GM18951 (cell line): ENCODE results near the gene TGIF2.

ENCODE experiments used
- POLR2A ChIP-seq: IDR thresholded peaks from 4 replicates; pipeline ENCODE4 v1.6.1; 2011; ENCODE audit warnings: mild to moderate bottlenecking; ENCODE audit not compliant: insufficient read length, insufficient read depth; ENCODE audit errors: extremely low read depth
- in situ Hi-C: fragments of 300-500 bp; cut with MboI; formaldehyde crosslinking; loops from one replicate; pipeline ENCODE4 v1.12.0; 2022; ENCODE audit warnings: low sequenced_read_pairs, mixed read lengths, inconsistent platforms; ENCODE audit not compliant: unreplicated experiment

Gene TGIF2

GRCh38 chr20:36578356-36579041 is 5.1 kb downstream of the TGIF2 start:
- TF ChIP-seq POLR2A: no peak
- in situ Hi-C loops: no loop called here

GRCh38 chr20:36579996-36580545 is 6.7 kb downstream of the TGIF2 start:
- no peak for TF ChIP-seq POLR2A
- in situ Hi-C loops: no loop called here

GRCh38 chr20:36582322-36582721 is 8.9 kb downstream of the TGIF2 start:
- TF ChIP-seq POLR2A: no peak
- in situ Hi-C loops: no loop called here

GRCh38 chr20:36582821-36583220 is 9.4 kb downstream of the TGIF2 start:
- TF ChIP-seq POLR2A: no peak
- in situ Hi-C loops: no loop called here

DNA sequence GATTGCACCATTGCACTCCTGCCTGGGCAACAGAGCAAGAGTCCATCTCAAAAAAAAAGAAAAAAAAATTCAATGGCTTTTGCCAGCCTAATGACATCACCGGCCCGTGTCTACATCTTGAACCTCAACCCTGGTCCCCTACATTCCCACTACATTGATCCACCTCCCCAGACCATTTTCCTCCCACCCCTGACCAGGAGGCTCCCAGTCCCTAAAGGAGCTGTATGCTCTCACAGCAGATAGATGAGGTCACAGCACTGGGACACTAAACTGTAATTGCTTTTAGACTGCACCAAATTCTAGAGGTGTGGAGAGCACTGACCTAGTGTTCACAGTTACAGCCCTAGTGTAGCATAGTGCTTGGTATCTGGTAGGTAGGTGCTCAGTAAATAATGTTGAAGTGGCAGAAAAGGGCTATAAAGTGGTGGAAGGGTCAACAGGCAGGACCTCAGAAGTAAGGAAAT is 10.7 kb downstream of the TGIF2 start:
- in situ Hi-C loops: no loop called here
- TF ChIP-seq POLR2A: no peak

- in situ Hi-C loops: no loop called here
Measured at GRCh38 chr20:36585410-36586125, 12.2 kb downstream of the TGIF2 start.

GRCh38 chr20:36587388-36588070 is 14.1 kb downstream of the TGIF2 start:
- no peak for TF ChIP-seq POLR2A
- in situ Hi-C loops: no loop called here

More at GRCh38 chr20:36585410-36586125, 12.2 kb downstream of the TGIF2 start:
- TF ChIP-seq POLR2A: no peak

- in situ Hi-C loops: no loop called here
Measured at GRCh38 chr20:36591281-36591680, 17.9 kb downstream of the TGIF2 start.

GRCh38 chr20:36591854-36592641 is 18.7 kb downstream of the TGIF2 start:
- in situ Hi-C loops: no loop called here

More at GRCh38 chr20:36591281-36591680, 17.9 kb downstream of the TGIF2 start:
- no peak for TF ChIP-seq POLR2A

DNA sequence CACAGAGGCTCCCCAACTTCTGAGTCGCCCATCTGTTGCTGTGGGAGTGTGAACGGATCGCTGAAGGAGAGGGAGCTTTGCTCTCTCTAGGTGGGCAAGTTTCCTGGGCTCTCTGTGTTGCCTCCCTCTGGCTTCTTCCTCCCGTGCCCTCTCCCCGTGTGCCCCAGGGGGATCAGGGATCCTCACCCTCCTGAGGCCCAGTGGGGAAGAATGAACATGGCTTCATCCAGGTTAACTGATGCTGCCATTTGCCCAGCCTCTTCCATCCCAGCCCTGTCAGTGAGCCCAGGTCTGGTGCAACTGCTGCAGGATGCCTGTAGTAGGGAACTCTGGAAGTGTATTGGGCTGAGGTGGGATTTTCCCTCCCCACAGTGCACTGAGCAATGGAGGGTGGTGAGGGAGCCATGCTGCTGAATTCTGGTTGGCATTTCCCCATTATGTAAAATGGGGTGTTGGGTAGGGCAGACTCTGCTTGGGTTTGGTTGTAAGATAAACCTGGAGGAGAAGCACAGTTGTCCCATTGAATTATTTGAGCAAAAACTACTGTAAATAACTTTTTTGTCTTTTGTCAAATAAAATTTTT is 20.0 kb downstream of the TGIF2 start:
- TF ChIP-seq POLR2A: no peak
- in situ Hi-C loops: no loop called here

More at GRCh38 chr20:36591854-36592641, 18.7 kb downstream of the TGIF2 start:
- TF ChIP-seq POLR2A: no peak

DNA sequence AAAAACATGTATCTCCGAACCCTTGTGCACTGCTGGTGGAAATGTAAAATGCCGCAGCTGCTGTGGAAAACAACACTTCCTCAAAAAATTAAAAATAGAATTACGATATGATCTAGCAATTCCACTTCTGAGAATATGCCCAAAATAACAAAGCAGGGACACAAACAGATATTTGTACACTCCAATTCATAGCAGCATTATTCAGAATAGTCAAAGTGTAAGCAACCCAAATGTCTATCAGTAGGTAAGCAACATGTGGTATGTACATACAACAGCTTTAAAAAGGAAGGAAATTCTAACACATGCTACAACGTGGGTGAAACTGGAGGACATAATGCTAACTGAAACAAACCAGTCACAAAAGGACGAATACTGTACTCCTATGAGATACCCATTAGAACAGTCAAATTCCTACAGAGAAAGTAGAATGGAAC is 26.5 kb downstream of the TGIF2 start:
- TF ChIP-seq POLR2A: no peak
- in situ Hi-C loops: loop anchor here (25.0 kb wide), 1 partner anchor 287 kb away; the partner anchor contains the start of gene TLDC2

DNA sequence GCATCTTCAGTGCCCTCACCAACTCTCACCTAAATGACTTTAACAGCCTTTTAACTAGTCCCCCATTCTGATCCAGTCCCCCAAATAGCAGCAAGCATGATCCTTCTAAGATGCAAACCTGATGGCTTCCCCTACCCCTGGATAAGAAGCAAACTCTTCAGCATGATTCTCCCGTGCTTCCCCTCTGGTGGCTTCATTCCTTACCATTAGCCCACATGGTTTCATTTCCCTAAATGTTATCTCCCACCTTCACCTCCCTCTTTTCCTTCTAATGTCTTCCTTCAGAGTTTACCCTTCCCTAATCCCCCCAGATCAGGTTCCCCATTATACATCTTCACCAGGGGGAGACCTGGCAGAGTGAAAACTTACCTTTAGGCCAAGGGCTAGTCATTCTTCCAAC is 28.1 kb downstream of the TGIF2 start:
- in situ Hi-C loops: loop anchor here (25.0 kb wide), 1 partner anchor 286 kb away; the partner anchor contains the start of gene TLDC2
- TF ChIP-seq POLR2A: no peak

DNA sequence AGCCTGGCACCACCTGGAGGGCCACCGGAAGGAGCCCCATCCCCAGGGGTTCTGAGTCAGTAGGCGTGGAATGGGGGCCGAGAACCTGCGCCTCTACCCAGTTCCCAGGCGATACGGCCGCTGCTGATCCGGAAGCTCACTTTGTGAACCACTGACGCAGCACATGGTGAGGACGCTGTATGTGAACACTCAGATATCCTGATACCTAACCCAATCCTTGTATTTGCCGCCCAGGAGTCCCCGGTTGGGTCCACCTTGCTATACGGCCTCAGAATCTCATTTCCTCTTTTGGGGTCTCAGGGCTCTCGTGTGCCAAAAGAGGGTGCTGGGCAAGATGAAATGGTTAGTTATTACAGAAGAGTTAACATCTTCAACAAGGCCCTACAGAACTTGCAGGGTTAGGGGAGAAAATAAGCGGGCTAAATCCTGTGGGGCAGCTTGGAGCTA is 31.6 kb downstream of the TGIF2 start:
- no peak for TF ChIP-seq POLR2A
- in situ Hi-C loops: loop anchor here (25.0 kb wide), 1 partner anchor 282 kb away; the partner anchor contains the start of gene TLDC2
